Measurements from ENCODE around the gene AQP2. TPM values are rescaled to one million over a fixed set of nuclear protein-coding genes. Genes with fewer than 3 reads are reported as not detected.

The AQP2 gene
- total and polyA plus RNA-seq, 2 of the 4 experiments (the other 2 are of a cell fraction): not detected

DNA sequence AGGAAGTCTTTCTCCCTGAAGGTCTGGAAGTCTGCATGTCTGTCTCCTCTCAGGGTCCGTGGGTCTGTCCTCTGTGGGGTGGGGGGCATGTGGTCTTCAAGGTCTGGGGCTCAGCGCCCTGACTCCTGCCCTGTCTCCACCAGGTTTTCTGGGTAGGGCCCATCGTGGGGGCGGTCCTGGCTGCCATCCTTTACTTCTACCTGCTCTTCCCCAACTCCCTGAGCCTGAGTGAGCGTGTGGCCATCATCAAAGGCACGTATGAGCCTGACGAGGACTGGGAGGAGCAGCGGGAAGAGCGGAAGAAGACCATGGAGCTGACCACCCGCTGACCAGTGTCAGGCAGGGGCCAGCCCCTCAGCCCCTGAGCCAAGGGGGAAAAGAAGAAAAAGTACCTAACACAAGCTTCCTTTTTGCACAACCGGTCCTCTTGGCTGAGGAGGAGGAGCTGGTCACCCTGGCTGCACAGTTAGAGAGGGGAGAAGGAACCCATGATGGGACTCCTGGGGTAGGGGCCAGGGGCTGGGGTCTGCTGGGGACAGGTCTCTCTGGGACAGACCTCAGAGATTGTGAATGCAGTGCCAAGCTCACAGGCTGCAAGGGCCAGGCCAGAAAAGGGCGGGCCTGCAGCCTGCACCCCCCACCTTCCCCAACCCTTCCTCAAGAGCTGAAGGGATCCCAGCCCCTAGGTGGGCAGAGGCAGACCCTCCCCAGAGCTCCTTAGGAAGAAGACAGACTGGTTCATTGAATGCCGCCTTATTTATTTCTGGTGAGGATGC, 14.5 kb downstream of the AQP2 start:
- Histone ChIP-seq H3K4ac (ENCODE audit: low read depth, low read length) (no peak overlapping the region), H3K4me1 (ENCODE audit: control insufficient read depth, insufficient read depth, low read length) (no peaks in the 10 kb centered on the region), H3K79me1 (ENCODE audit: low read depth in 1 of 2, low read length in 2 of 2) (no peaks in the 10 kb centered on the region), H2BK120ac (ENCODE audit: low read depth, low read length) (no peak overlapping the region), H2AK9ac (replicated peaks; ENCODE audit: low read depth, low read length, poor library complexity) (no peak overlapping the region), H3K14ac (replicated peaks; ENCODE audit: low read depth, low read length) (no peak overlapping the region), H3K36me3 (ENCODE audit: control insufficient read depth, insufficient read depth, low read length) (no peaks in the 10 kb centered on the region), H3K9me1 (ENCODE audit: insufficient read depth, low read length) (no peaks in the 10 kb centered on the region), H3K27me3 (ENCODE audit: control insufficient read depth, insufficient read depth, low read length) (peaks cover 86% of the 10 kb centered on the region), H4K5ac (ENCODE audit: low read depth, low read length) (no peak overlapping the region), H3K27ac (ENCODE audit: insufficient read depth, low read length) (no peak overlapping the region), H3K9ac (ENCODE audit: low read depth, low read length) (no peak overlapping the region), H3K56ac (ENCODE audit: extremely low read depth, insufficient read depth, low read length) (no peak overlapping the region), H3K4me2 (ENCODE audit: low read depth, low read length) (no peak overlapping the region), H4K8ac (ENCODE audit: low read depth in 2 of 2, low read length in 2 of 2) (no peak overlapping the region), H2AFZ (replicated peaks; ENCODE audit: low read length, poor library complexity) (no peak overlapping the region), H3K9me3 (ENCODE audit: control insufficient read depth, insufficient read depth, low read length) (no peaks in the 10 kb centered on the region), H2BK5ac (ENCODE audit: low read depth, low read length, poor library complexity, severe bottlenecking) (no peak overlapping the region), H2BK15ac (ENCODE audit: low read depth, low read length) (no peak overlapping the region), H3K23ac (ENCODE audit: low read depth, low read length) (no peak overlapping the region), H2BK20ac (ENCODE audit: low read depth, low read length) (no peak overlapping the region), H3K4me3 (ENCODE audit: insufficient read depth, low read depth, low read length) (no peak overlapping the region), H4K20me1 (ENCODE audit: insufficient read depth, low read length) (no peaks in the 10 kb centered on the region), H2AK5ac (ENCODE audit: low read depth, low read length) (no peak overlapping the region), H4K91ac (ENCODE audit: insufficient read depth, low read depth, low read length) (no peak overlapping the region), H3K18ac (ENCODE audit: low read depth, low read length) (no peak overlapping the region)
- ChIA-PET CTCF (no interaction called here), POLR2A (ENCODE audit: unreplicated experiment) (no interaction called here)
- WGBS, 2 experiments (ENCODE audit: extremely low coverage in 2 of 2, insufficient read length in 1 of 2): no CpG with 5 or more reads among the region's 13 CpGs
- in situ Hi-C loops (cut with MboI; ENCODE audit: low sequenced_read_pairs) (loop anchor here (10.0 kb wide), 1 partner anchor 190 kb away; no protein-coding TSS in a partner anchor), dilution Hi-C loops (cut with HindIII; ENCODE audit: low sequenced_read_pairs, unreplicated experiment) (no loop called here), intact Hi-C loops (cut with micrococcal nuclease) (loop anchor here (10.0 kb wide), 1 partner anchor 210 kb away; no protein-coding TSS in a partner anchor)
- BruUV-seq (replicated peaks): no TSS peak
- no peak for DNase-seq
- no peak for ATAC-seq (ENCODE audit: low read depth)
- no peak for TF ChIP-seq BHLHE40 (IDR thresholded peaks at IDR 0.05; ENCODE audit: low read depth, low read length)
- no peak for TF ChIP-seq FOS (IDR thresholded peaks at IDR 0.05; ENCODE audit: low read depth, low read length)
- no peak for TF ChIP-seq MAZ (IDR thresholded peaks at IDR 0.05; ENCODE audit: borderline replicate concordance, low read depth, low read length)
- no peak for TF ChIP-seq CEBPB (IDR thresholded peaks at IDR 0.05; ENCODE audit: low read depth, low read length)
- TF ChIP-seq, protein P1, sequence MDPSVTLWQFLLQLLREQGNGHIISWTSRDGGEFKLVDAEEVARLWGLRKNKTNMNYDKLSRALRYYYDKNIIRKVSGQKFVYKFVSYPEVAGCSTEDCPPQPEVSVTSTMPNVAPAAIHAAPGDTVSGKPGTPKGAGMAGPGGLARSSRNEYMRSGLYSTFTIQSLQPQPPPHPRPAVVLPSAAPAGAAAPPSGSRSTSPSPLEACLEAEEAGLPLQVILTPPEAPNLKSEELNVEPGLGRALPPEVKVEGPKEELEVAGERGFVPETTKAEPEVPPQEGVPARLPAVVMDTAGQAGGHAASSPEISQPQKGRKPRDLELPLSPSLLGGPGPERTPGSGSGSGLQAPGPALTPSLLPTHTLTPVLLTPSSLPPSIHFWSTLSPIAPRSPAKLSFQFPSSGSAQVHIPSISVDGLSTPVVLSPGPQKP (IDR thresholded peaks at IDR 0.05; ENCODE audit: borderline replicate concordance, low read depth, low read length): no peak
- TF ChIP-seq RFX5 (IDR thresholded peaks at IDR 0.05; ENCODE audit: low read depth, low read length): no peak
- TF ChIP-seq CHD1 (IDR thresholded peaks at IDR 0.05; ENCODE audit: low read depth, low read length): no peak
- TF ChIP-seq MAFK (IDR thresholded peaks at IDR 0.05; ENCODE audit: low read depth, low read length): no peak

Data from IMR-90 (cell line).